ENCODE results near the gene CSMD2.
"Not testable (repeated sequence)": the region's sequence is repeated elsewhere in the genome, so short reads cannot be mapped to it uniquely, and the experiment has no call there.

CSMD2 gene

DNA sequence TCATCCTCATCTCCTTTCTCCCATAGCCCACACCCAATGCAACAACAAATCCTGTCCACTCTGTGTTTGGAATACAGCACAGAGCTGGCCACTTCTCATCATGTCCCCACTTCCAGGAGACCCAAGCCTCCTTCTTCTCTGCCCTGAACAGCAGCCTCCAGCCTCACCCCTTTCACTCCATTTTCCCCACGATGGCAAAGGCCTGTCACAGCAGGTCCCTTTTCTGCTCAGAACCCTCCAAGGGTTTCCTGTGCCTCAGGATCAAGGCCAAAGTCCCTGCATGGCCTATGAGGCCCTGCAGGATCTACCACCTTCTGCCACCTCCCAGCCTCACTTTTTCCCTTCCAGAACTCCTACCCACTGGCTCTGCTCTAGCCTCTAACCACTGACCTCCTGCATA lies 78.5 kb downstream of the CSMD2 start:
- H3K4me3 ChIP-seq (ENCODE audit: insufficient read depth in 1 of 2, low read depth in 1 of 2, low read length in 2 of 2) = no peak overlapping the region
- no peak overlapping the region for H3K4ac ChIP-seq (ENCODE audit: low read depth in 1 of 2, low read length in 2 of 2)
- no peak overlapping the region for H3K23ac ChIP-seq (ENCODE audit: low read length in 2 of 2)
- 35% methylated on average over 1 of the region's 1 CpG for WGBS
- H3K27ac ChIP-seq (ENCODE audit: low read length, poor library complexity, severe bottlenecking) = no peak overlapping the region
- H3K14ac ChIP-seq (ENCODE audit: low read length in 2 of 2) = no peak overlapping the region
- H3K4me2 ChIP-seq (ENCODE audit: low read length, poor library complexity, severe bottlenecking) = no peak overlapping the region
- H3K27me3 ChIP-seq (ENCODE audit: control insufficient read depth in 1 of 2, insufficient read depth in 1 of 2, low read length in 2 of 2) = no peaks in the 10 kb centered on the region
- H4K91ac ChIP-seq (ENCODE audit: low read length) = no peak overlapping the region
- no peak overlapping the region for H3K9ac ChIP-seq (ENCODE audit: low read length)
- no peaks in the 10 kb centered on the region for H3K4me1 ChIP-seq (ENCODE audit: control insufficient read depth, insufficient read depth, low read depth, low read length)
- no peak overlapping the region for H2BK5ac ChIP-seq (ENCODE audit: low read depth, low read length, poor library complexity, severe bottlenecking)
- H3K36me3 ChIP-seq (ENCODE audit: control insufficient read depth in 1 of 2, insufficient read depth in 2 of 2, low read depth in 1 of 2, low read length in 2 of 2) = peaks cover 0 to 9% of the 10 kb centered on the region in 2 experiments
- H2AFZ ChIP-seq (ENCODE audit: low read depth, low read length) = no peak overlapping the region
- H3K18ac ChIP-seq (ENCODE audit: low read depth in 1 of 2, low read length in 2 of 2) = no peak overlapping the region
- no peak for DNase-seq
- H3K9me3 ChIP-seq (ENCODE audit: control insufficient read depth, low read length) = no peaks in the 10 kb centered on the region
- no peak overlapping the region for H2BK15ac ChIP-seq (ENCODE audit: low read depth, poor library complexity, severe bottlenecking)
- no peak overlapping the region for H2BK12ac ChIP-seq (ENCODE audit: low read length in 2 of 2)
- H2AK5ac ChIP-seq (ENCODE audit: low read length, severe bottlenecking) = no peak overlapping the region
- no peak overlapping the region for H4K8ac ChIP-seq (ENCODE audit: low read length)
- no peak overlapping the region for H2BK120ac ChIP-seq (ENCODE audit: low read depth, low read length)
- no peaks in the 10 kb centered on the region for H3K79me1 ChIP-seq (replicated peaks; ENCODE audit: low read length, poor library complexity, severe bottlenecking)

GRCh38 chr1:34083974-34084373 lies 81.1 kb downstream of the CSMD2 start:
- Histone ChIP-seq H3K14ac (ENCODE audit: low read length in 2 of 2) (no peak overlapping the region), H3K4me3 (ENCODE audit: insufficient read depth in 1 of 2, low read depth in 1 of 2, low read length in 2 of 2) (no peak overlapping the region), H2AFZ (ENCODE audit: low read depth, low read length) (no peak overlapping the region), H3K9me3 (ENCODE audit: control insufficient read depth, low read length) (no peaks in the 10 kb centered on the region), H3K4ac (ENCODE audit: low read depth in 1 of 2, low read length in 2 of 2) (no peak overlapping the region), H3K23ac (ENCODE audit: low read length in 2 of 2) (no peak overlapping the region), H3K18ac (ENCODE audit: low read depth in 1 of 2, low read length in 2 of 2) (no peak overlapping the region), H2BK5ac (ENCODE audit: low read depth, low read length, poor library complexity, severe bottlenecking) (no peak overlapping the region), H3K79me1 (replicated peaks; ENCODE audit: low read length, poor library complexity, severe bottlenecking) (no peaks in the 10 kb centered on the region), H3K4me2 (ENCODE audit: low read length, poor library complexity, severe bottlenecking) (no peak overlapping the region), H3K27me3 (ENCODE audit: control insufficient read depth in 1 of 2, insufficient read depth in 1 of 2, low read length in 2 of 2) (no peaks in the 10 kb centered on the region), H4K91ac (ENCODE audit: low read length) (no peak overlapping the region), H2BK15ac (ENCODE audit: low read depth, poor library complexity, severe bottlenecking) (no peak overlapping the region), H2BK120ac (ENCODE audit: low read depth, low read length) (no peak overlapping the region), H2AK5ac (ENCODE audit: low read length, severe bottlenecking) (no peak overlapping the region), H2BK12ac (ENCODE audit: low read length in 2 of 2) (no peak overlapping the region), H4K8ac (ENCODE audit: low read length) (no peak overlapping the region), H3K36me3 (ENCODE audit: control insufficient read depth in 1 of 2, insufficient read depth in 2 of 2, low read depth in 1 of 2, low read length in 2 of 2) (peaks cover 0 to 9% of the 10 kb centered on the region in 2 experiments), H3K9ac (ENCODE audit: low read length) (no peak overlapping the region), H3K27ac (ENCODE audit: low read length, poor library complexity, severe bottlenecking) (no peak overlapping the region), H3K4me1 (ENCODE audit: control insufficient read depth, insufficient read depth, low read depth, low read length) (no peaks in the 10 kb centered on the region)
- DNase-seq = no peak
- WGBS = 39% methylated on average over 2 of the region's 2 CpGs

DNA sequence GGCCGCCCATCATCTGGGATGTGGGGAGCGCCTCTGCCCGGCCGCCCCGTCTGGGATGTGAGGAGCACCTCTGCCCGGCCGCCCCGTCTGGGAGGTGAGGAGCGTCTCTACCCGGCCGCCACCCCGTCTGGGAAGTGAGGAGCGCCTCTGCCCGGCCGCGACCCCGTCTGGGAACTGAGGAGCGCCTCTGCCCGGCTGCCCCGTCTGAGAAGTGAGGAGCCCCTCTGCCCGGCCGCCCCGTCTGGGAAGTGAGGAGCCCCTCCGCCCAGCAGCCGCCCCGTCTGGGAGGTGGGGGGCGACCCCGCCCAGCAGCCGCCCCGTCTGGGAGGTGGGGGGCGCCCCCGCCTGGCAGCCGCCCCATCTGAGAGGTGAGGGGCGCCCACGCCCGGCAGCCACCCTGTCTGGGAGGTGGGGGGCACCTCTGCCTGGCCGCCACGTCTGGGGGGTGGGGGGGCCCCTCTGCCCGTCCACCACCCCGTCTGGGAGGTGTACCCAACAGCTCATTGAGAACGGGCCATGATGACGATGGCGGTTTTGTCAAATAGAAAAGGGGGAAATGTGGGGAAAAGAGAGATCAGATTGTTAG lies 82.9 kb downstream of the CSMD2 start:
- WGBS = 82% methylated on average over 40 of the region's 43 CpGs
- H3K4me1 ChIP-seq (ENCODE audit: control insufficient read depth, insufficient read depth, low read depth, low read length); H3K23ac ChIP-seq (ENCODE audit: low read length in 2 of 2); H3K4ac ChIP-seq (ENCODE audit: low read depth in 1 of 2, low read length in 2 of 2); DNase-seq; H4K91ac ChIP-seq (ENCODE audit: low read length); H3K27me3 ChIP-seq (ENCODE audit: control insufficient read depth in 1 of 2, insufficient read depth in 1 of 2, low read length in 2 of 2); H3K9me3 ChIP-seq (ENCODE audit: control insufficient read depth, low read length); H2AK5ac ChIP-seq (ENCODE audit: low read length, severe bottlenecking); H2BK15ac ChIP-seq (ENCODE audit: low read depth, poor library complexity, severe bottlenecking); H3K14ac ChIP-seq (ENCODE audit: low read length in 2 of 2); H2BK120ac ChIP-seq (ENCODE audit: low read depth, low read length); H2AFZ ChIP-seq (ENCODE audit: low read depth, low read length); H2BK12ac ChIP-seq (ENCODE audit: low read length in 2 of 2); H3K27ac ChIP-seq (ENCODE audit: low read length, poor library complexity, severe bottlenecking); H3K79me1 ChIP-seq (replicated peaks; ENCODE audit: low read length, poor library complexity, severe bottlenecking); H3K18ac ChIP-seq (ENCODE audit: low read depth in 1 of 2, low read length in 2 of 2); H3K36me3 ChIP-seq (ENCODE audit: control insufficient read depth in 1 of 2, insufficient read depth in 2 of 2, low read depth in 1 of 2, low read length in 2 of 2); H3K4me2 ChIP-seq (ENCODE audit: low read length, poor library complexity, severe bottlenecking); H3K4me3 ChIP-seq (ENCODE audit: insufficient read depth in 1 of 2, low read depth in 1 of 2, low read length in 2 of 2); H2BK5ac ChIP-seq (ENCODE audit: low read depth, low read length, poor library complexity, severe bottlenecking); H4K8ac ChIP-seq (ENCODE audit: low read length); H3K9ac ChIP-seq (ENCODE audit: low read length): not testable (repeated sequence)

- Histone ChIP-seq H3K14ac (ENCODE audit: low read length in 2 of 2) (no peak overlapping the region), H3K4me2 (ENCODE audit: low read length, poor library complexity, severe bottlenecking) (no peak overlapping the region), H2BK5ac (ENCODE audit: low read depth, low read length, poor library complexity, severe bottlenecking) (no peak overlapping the region), H3K9ac (ENCODE audit: low read length) (no peak overlapping the region), H2BK15ac (ENCODE audit: low read depth, poor library complexity, severe bottlenecking) (no peak overlapping the region), H3K27me3 (ENCODE audit: control insufficient read depth in 1 of 2, insufficient read depth in 1 of 2, low read length in 2 of 2) (no peaks in the 10 kb centered on the region), H3K18ac (ENCODE audit: low read depth in 1 of 2, low read length in 2 of 2) (no peak overlapping the region), H3K36me3 (ENCODE audit: control insufficient read depth in 1 of 2, insufficient read depth in 2 of 2, low read depth in 1 of 2, low read length in 2 of 2) (no peaks in the 10 kb centered on the region), H3K4me1 (ENCODE audit: control insufficient read depth, insufficient read depth, low read depth, low read length) (no peaks in the 10 kb centered on the region), H4K91ac (ENCODE audit: low read length) (no peak overlapping the region), H3K23ac (ENCODE audit: low read length in 2 of 2) (no peak overlapping the region), H3K4ac (ENCODE audit: low read depth in 1 of 2, low read length in 2 of 2) (no peak overlapping the region), H3K9me3 (ENCODE audit: control insufficient read depth, low read length) (no peaks in the 10 kb centered on the region), H3K4me3 (ENCODE audit: insufficient read depth in 1 of 2, low read depth in 1 of 2, low read length in 2 of 2) (no peak overlapping the region), H2AK5ac (ENCODE audit: low read length, severe bottlenecking) (no peak overlapping the region), H2BK12ac (ENCODE audit: low read length in 2 of 2) (no peak overlapping the region), H4K8ac (ENCODE audit: low read length) (no peak overlapping the region), H3K27ac (ENCODE audit: low read length, poor library complexity, severe bottlenecking) (no peak overlapping the region), H2BK120ac (ENCODE audit: low read depth, low read length) (no peak overlapping the region), H3K79me1 (replicated peaks; ENCODE audit: low read length, poor library complexity, severe bottlenecking) (no peaks in the 10 kb centered on the region), H2AFZ (ENCODE audit: low read depth, low read length) (no peak overlapping the region)
- 91% methylated on average over 3 of the region's 4 CpGs for WGBS
- DNase-seq = no peak
Measured at GRCh38 chr1:34078383-34078782, 86.6 kb downstream of the CSMD2 start.
